GM10266 (cell line): ENCODE results near the gene ATG10.

Experiments used
- DNase-seq: peaks from one replicate; pipeline ENCODE4 v3.0.0; 2012; ENCODE audit errors: extremely low spot score
- TF ChIP-seq, protein P1 (sequence below): IDR thresholded peaks from 2 replicates; pipeline ENCODE4 v1.5.1; 2012; ENCODE audit warnings: mild to moderate bottlenecking, low read depth; ENCODE audit not compliant: control insufficient read depth, insufficient read depth; ENCODE audit errors: missing control alignments

Gene ATG10

DNA sequence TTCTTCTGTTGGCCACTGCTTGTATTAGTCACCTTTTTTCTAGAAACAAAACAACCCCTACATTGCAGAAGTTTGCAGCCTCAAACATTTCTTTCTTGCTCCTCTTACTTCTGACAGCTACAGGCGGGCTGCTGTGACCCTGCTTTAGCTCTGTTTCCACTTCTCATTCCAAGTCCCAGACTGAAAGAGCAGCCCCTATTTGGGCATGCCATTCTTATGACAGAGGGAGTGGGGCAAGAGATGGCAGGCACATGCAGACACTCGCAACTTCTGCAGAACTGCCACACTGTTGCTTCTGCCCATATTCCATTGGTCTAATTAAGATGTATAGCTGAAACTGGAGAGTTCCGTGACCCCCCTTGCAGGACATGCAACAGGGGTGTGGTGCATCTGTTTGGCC, 325.9 kb downstream of the ATG10 start:
- no peak for DNase-seq
- TF ChIP-seq, protein P1, sequence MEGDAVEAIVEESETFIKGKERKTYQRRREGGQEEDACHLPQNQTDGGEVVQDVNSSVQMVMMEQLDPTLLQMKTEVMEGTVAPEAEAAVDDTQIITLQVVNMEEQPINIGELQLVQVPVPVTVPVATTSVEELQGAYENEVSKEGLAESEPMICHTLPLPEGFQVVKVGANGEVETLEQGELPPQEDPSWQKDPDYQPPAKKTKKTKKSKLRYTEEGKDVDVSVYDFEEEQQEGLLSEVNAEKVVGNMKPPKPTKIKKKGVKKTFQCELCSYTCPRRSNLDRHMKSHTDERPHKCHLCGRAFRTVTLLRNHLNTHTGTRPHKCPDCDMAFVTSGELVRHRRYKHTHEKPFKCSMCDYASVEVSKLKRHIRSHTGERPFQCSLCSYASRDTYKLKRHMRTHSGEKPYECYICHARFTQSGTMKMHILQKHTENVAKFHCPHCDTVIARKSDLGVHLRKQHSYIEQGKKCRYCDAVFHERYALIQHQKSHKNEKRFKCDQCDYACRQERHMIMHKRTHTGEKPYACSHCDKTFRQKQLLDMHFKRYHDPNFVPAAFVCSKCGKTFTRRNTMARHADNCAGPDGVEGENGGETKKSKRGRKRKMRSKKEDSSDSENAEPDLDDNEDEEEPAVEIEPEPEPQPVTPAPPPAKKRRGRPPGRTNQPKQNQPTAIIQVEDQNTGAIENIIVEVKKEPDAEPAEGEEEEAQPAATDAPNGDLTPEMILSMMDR = no peak

DNA sequence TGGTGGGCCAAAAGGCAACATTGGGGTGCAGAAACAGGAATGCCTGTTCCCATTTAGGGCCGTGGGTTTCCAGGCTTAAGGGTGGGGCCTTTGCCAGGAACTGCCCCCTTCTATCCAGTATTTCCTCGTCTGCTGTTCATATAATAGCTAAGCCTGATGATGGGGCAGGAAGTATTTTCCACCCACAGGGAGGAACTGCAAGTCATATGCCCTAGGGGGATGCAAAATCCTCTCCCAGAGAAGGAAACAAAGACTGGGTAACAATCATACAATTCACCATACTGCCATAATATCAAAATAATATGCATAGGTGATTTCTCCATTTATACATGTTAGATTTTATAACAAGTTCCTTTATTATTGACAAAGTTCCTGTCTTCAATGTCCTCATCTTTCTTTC, 326.8 kb downstream of the ATG10 start:
- TF ChIP-seq, protein P1 = no peak
- no peak for DNase-seq

DNA sequence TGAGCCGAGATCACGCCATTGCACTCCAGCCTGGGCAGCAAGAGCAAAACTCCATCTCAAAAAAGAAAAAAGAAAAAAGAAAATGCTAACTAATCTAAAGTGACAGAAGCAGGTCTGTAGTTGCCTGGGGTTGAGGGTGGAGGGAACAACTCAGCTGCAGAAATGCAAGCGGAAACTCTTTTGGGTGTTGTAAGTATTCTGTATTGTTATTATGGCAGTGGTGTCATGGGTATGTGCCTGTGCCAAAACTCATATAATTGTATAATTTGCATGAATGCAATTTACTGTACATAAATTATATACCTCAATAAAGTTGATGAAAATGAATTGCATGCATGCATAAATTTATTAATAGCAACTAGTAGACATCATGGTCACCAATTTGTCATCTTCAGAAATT, 329.4 kb downstream of the ATG10 start:
- DNase-seq = no peak
- TF ChIP-seq, protein P1 = no peak
